Uterus (tissue), 4 donors: ENCODE measurements around the gene ADAMTS2. TPM values are rescaled to one million over a fixed set of nuclear protein-coding genes. Genes with fewer than 3 reads are reported as not detected.

Experiments
- DNase-seq, 2 donors: peaks; one replicate each; pipeline ENCODE4 v3.0.0-alpha.2; 2019 to 2020
- H3K27ac ChIP-seq, 2 donors: fragments of 200-600 bp; sonication (generic); 1 replicate in 1 of 2; 2 replicates in 1 of 2; pipeline ENCODE4 v1.5.1; 2016 to 2018
- H3K27me3 ChIP-seq, 2 donors: fragments of 200-600 bp; sonication (generic); one replicate each; pipeline ENCODE4 v1.5.1; 2018 to 2019; ENCODE audit warnings: control low read depth in 1 of 2
- H3K36me3 ChIP-seq, 2 donors: fragments of 200-600 bp; sonication (generic); one replicate each; pipeline ENCODE4 v1.5.1; 2019; ENCODE audit warnings: control low read depth in 1 of 2
- H3K4me1 ChIP-seq, 2 donors: fragments of 200-600 bp; sonication (generic); one replicate each; pipeline ENCODE4 v1.5.1; 2018 to 2019; ENCODE audit warnings: control low read depth in 1 of 2
- H3K4me3 ChIP-seq, 2 donors: fragments of 200-600 bp; sonication (generic); 1 replicate in 1 of 2; 2 replicates in 1 of 2; pipeline ENCODE4 v1.5.1; 2018 to 2019; ENCODE audit warnings: mild to moderate bottlenecking in 1 of 2
- H3K9me3 ChIP-seq, 2 donors: fragments of 200-600 bp; sonication (generic); one replicate each; pipeline ENCODE4 v1.5.1; 2019; ENCODE audit warnings: control low read depth in 1 of 2
- POLR2A ChIP-seq, 2 donors: fragments of 450-650 bp; IDR thresholded peaks; one replicate each; pipeline ENCODE4 v1.6.1; 2016; ENCODE audit warnings: antibody characterized with exemption in 2 of 2, mild to moderate bottlenecking in 1 of 2, moderate library complexity in 1 of 2
- intact Hi-C: fragments of 100-400 bp; cut with DNase I; formaldehyde crosslinking; loops from one replicate; pipeline ENCODE4 v1.15.1; 2023; ENCODE audit warnings: low total_unique reads
- total RNA-seq, 4 donors: library from RNA; depleted of rRNA in 3 of 4; stranded (reverse); fragments of >200 nt in 3 of 4; gene quantifications; one replicate each; pipeline versions ENCODE4 v1.1.0 to v1.2.4, GENCODE V29; 2014 to 2023
- TF ChIP-seq, protein P1 (sequence below), 4 experiments: fragments of 200-600 bp in 2 of 4; fragments of 450-650 bp in 2 of 4; sonication (generic) in 2 of 4; IDR thresholded peaks; one replicate each; pipeline ENCODE4 v1.5.1; 2016 to 2019; ENCODE audit warnings: antibody characterized with exemption in 4 of 4, mild to moderate bottlenecking in 2 of 4, moderate library complexity in 1 of 4
- donor health status: DM: yes; HTN: yes; CAD: no.

ADAMTS2 gene
- total RNA-seq, 4 donors from 2014 or later = 4.1 to 97.1 (median 40.3) TPM

DNA sequence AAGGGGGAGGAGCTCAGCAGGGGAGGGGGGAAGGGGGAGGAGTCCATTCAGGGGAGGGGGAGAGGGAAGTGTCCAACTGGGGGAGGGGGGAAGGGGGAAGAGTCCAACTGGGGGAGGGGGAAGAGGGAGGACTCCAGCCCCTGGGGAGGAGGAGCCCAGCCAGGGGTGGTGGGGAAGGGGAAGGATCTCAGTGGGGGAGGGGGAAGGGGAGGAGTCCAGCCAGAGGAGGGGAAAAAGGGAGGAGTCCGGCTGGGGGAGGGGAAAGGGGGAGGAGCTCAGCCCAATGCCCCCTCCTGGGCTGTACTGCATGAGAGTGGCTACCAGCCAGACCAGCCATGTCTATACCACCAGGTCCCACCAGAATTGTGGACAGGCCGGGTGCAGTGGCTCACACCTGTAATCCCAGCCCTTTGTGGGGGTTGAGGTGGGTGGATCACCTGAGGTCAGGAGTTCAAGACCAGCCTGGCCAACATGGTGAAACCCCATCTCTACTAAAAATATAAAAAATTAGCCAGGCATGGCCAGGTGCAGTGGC lies 30.6 kb upstream of the ADAMTS2 start:
- no peaks in the 10 kb centered on the region for H3K4me1 ChIP-seq
- DNase-seq = no peak
- no peaks in the 10 kb centered on the region for H3K27me3 ChIP-seq
- H3K4me3 ChIP-seq = no peak overlapping the region
- no peaks in the 10 kb centered on the region for H3K9me3 ChIP-seq
- TF ChIP-seq, protein P1, sequence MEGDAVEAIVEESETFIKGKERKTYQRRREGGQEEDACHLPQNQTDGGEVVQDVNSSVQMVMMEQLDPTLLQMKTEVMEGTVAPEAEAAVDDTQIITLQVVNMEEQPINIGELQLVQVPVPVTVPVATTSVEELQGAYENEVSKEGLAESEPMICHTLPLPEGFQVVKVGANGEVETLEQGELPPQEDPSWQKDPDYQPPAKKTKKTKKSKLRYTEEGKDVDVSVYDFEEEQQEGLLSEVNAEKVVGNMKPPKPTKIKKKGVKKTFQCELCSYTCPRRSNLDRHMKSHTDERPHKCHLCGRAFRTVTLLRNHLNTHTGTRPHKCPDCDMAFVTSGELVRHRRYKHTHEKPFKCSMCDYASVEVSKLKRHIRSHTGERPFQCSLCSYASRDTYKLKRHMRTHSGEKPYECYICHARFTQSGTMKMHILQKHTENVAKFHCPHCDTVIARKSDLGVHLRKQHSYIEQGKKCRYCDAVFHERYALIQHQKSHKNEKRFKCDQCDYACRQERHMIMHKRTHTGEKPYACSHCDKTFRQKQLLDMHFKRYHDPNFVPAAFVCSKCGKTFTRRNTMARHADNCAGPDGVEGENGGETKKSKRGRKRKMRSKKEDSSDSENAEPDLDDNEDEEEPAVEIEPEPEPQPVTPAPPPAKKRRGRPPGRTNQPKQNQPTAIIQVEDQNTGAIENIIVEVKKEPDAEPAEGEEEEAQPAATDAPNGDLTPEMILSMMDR (IDR thresholded peaks at IDR 0.05) = no peak
- no peak for TF ChIP-seq POLR2A (IDR thresholded peaks at IDR 0.05)
- intact Hi-C loops = no loop called here
- no peak overlapping the region for H3K27ac ChIP-seq
- no peaks in the 10 kb centered on the region for H3K36me3 ChIP-seq

DNA sequence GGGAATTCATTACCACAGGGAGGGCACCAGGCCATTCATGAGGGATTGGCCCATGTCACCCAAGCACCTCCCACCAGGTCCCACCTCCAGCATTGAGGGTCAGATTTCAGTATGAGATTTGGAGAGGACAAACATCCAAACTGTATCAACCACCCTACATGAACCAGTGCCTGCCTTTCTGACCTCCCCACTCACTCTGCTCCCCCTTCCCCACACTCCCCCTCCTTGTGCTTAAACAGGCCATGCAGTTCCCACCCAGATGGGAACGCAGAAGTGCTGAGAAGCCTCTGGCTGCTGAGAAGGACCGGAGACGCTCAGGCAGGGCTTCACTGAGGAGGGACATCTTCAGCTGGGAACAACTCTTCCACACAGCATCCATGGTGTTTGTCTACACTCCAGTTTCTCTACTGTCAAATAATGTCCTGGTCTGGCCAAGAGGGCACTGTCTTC lies 30.0 kb upstream of the ADAMTS2 start:
- H3K4me3 ChIP-seq = no peak overlapping the region
- no peaks in the 10 kb centered on the region for H3K9me3 ChIP-seq
- intact Hi-C loops = no loop called here
- no peaks in the 10 kb centered on the region for H3K4me1 ChIP-seq
- H3K36me3 ChIP-seq = no peaks in the 10 kb centered on the region
- H3K27me3 ChIP-seq = no peaks in the 10 kb centered on the region
- no peak for DNase-seq
- no peak overlapping the region for H3K27ac ChIP-seq
- TF ChIP-seq, protein P1 (IDR thresholded peaks at IDR 0.05) = no peak
- no peak for TF ChIP-seq POLR2A (IDR thresholded peaks at IDR 0.05)

DNA sequence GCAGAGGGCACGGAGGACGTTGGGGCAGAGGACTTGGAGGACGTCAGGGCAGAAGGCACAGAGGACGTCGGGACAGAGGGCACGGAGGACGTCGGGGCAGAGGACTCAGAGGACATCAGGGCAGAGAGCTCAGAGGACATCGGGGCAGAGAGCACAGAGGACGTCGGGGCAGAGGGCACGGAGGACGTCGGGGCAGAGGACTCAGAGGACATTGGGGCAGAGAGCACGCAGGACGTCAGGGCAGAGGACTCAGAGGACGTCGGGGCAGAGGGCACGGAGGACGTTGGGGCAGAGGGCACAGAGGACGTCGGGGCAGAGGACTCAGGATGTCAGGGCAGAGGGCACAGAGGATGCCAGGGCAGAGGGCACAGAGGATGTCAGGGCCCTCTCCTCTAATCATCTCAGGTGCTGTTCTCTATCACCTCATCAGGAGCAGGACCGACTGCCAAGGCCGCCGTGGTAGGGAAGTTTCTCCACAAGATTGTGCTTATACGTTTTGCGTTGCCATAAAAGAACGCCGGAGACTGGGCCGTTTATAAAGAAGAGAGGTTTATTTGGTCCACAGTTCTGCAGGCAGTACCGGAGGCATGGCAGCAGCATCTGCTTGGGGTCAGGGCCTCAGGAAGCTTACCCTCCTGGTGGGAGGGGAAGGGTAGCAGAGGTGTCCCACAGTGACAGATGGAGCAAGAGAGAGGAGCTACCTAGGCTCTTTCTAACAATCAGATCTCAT lies 29.4 kb upstream of the ADAMTS2 start:
- Histone ChIP-seq H3K27me3 (no peaks in the 10 kb centered on the region), H3K4me1 (no peaks in the 10 kb centered on the region), H3K36me3 (no peaks in the 10 kb centered on the region), H3K27ac (no peak overlapping the region), H3K9me3 (no peaks in the 10 kb centered on the region), H3K4me3 (no peak overlapping the region)
- DNase-seq = no peak
- intact Hi-C loops = no loop called here
- TF ChIP-seq, protein P1 (IDR thresholded peaks at IDR 0.05) = no peak
- no peak for TF ChIP-seq POLR2A (IDR thresholded peaks at IDR 0.05)

DNA sequence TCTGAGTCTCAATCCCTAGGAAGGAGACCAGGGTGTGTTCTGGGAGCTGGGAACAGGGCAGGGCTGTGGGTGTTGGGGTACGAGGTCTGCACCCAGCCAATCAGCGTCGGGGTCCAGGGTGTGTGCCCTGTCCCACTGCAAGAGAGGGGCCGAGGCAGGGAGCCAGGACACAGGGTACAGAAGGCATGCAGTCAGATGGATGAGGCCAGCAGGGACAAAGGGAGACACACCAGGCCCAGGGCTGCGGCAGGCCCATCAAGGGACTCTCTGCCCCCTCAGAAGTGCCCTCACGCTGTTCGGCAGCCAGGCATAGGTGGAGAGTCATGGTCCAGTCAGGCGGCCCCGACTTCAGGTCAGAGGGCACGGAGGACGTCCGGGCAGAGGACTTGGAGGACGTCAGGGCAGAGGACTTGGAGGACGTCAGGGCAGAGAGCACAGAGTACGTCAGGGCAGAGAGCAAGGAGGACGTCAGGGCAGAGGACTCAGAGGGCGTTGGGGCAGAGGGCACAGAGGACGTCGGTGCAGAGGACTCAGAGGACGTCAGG lies 28.8 kb upstream of the ADAMTS2 start:
- Histone ChIP-seq H3K27me3 (no peaks in the 10 kb centered on the region), H3K27ac (no peak overlapping the region), H3K4me1 (no peaks in the 10 kb centered on the region), H3K36me3 (no peaks in the 10 kb centered on the region), H3K4me3 (no peak overlapping the region), H3K9me3 (no peaks in the 10 kb centered on the region)
- no peak for DNase-seq
- intact Hi-C loops = no loop called here
- no peak for TF ChIP-seq POLR2A (IDR thresholded peaks at IDR 0.05)
- TF ChIP-seq, protein P1 (IDR thresholded peaks at IDR 0.05) = no peak
